Measurements from ENCODE around the gene WBP2NL.

Gene WBP2NL

DNA sequence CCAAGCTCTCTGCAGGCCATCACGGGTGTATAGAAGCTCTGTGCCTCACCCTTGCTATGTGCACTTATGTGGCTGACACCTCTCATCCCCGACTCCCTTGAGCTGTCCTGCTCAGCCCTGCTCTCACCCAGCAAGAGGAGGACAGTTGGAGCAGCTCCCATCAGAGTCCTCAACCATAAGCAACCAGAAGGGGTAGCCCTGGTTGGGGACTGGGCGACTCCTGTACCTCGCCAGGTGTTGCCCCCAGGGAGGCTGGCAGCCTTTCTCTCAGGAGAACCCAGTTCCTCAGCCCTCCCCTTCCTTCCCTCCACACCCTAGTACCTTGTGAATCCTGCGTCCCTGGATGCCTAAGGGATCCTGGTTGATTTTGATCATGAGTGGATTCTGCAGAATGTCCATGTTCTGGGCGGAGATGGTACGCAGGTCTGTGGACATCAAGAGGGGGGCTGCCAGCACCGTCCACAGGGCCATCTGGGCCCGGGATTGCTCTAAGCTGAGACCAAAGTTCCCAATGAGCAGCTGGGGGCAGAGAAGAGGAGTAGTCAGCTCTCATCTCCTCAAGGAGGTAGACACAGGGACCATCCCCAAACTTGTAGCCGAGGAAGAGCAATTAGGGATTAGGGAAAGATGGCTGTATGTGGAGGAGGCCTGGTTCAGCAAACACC lies 64.0 kb downstream of the WBP2NL start:
- in situ Hi-C loops (cut with HindIII; ENCODE audit: low sequenced_read_pairs) = no loop called here
- DNase-seq (ENCODE audit: low read depth) = no peak
- no peak overlapping the region for H3K4me3 ChIP-seq (ENCODE audit: low read depth, low read length)
- TF ChIP-seq, protein P1, sequence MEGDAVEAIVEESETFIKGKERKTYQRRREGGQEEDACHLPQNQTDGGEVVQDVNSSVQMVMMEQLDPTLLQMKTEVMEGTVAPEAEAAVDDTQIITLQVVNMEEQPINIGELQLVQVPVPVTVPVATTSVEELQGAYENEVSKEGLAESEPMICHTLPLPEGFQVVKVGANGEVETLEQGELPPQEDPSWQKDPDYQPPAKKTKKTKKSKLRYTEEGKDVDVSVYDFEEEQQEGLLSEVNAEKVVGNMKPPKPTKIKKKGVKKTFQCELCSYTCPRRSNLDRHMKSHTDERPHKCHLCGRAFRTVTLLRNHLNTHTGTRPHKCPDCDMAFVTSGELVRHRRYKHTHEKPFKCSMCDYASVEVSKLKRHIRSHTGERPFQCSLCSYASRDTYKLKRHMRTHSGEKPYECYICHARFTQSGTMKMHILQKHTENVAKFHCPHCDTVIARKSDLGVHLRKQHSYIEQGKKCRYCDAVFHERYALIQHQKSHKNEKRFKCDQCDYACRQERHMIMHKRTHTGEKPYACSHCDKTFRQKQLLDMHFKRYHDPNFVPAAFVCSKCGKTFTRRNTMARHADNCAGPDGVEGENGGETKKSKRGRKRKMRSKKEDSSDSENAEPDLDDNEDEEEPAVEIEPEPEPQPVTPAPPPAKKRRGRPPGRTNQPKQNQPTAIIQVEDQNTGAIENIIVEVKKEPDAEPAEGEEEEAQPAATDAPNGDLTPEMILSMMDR (IDR thresholded peaks at IDR 0.05; ENCODE audit: low read depth, low read length, missing control alignments) = no peak

DNA sequence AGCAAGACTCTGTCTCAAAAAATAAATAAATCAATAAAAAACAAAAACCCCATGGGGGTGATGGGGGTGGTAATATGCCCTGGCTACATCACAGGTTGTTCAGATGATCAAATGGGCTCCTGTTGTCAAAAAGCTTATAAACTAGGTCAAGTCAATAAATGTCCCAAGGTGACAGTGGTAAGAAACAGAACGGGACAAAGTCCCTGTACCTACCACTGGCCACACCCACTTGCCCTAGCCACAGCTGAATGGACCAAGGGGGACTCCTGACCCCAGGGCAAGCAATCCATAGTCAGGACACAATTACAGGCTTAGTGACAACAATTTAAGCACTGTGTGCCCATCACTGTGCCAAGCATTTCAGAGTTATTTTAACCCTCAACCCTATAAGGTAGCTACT lies 66.0 kb downstream of the WBP2NL start:
- no peak overlapping the region for H3K4me3 ChIP-seq (ENCODE audit: low read depth, low read length)
- no peak for DNase-seq (ENCODE audit: low read depth)
- TF ChIP-seq, protein P1 (IDR thresholded peaks at IDR 0.05; ENCODE audit: low read depth, low read length, missing control alignments) = no peak
- in situ Hi-C loops (cut with HindIII; ENCODE audit: low sequenced_read_pairs) = no loop called here

GRCh38 chr22:42065438-42066125 lies 67.0 kb downstream of the WBP2NL start:
- TF ChIP-seq, protein P1 (IDR thresholded peaks at IDR 0.05; ENCODE audit: low read depth, low read length, missing control alignments) = no peak
- H3K4me3 ChIP-seq (ENCODE audit: low read depth, low read length) = no peak overlapping the region
- in situ Hi-C loops (cut with HindIII; ENCODE audit: low sequenced_read_pairs) = no loop called here
- DNase-seq (ENCODE audit: low read depth) = no peak

DNA sequence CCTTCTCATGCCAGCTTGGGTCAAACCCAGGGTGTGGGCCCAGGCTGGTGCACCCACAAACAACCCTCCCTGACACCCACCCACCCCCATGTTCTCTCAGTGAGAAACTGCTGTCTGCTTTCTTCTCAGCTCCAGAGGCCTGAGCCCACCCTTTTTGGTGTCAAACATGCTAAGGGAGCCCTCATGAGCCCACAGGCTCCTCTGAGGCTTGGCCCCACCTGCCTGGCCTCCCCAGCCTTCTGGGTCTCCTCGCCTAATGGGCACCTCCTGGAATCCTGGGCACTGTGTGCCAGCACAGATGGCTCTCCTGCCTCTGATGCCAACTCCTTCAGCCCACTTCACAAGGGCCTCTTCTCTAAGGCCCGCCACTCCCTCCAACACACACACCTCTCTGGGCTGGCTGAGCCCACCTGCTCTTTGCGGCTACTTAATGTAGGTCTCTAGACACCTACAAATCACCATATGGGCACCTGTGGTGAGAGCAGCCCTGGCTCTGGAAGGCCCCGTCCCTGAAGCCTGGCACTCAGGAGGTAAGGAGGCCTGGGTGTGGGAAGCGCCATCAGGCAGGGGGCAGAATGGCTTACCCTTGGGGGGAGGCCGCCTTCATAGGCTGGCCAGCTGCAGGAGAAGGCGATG lies 67.7 kb downstream of the WBP2NL start:
- no peak for DNase-seq (ENCODE audit: low read depth)
- no peak overlapping the region for H3K4me3 ChIP-seq (ENCODE audit: low read depth, low read length)
- in situ Hi-C loops (cut with HindIII; ENCODE audit: low sequenced_read_pairs) = no loop called here
- TF ChIP-seq, protein P1 (IDR thresholded peaks at IDR 0.05; ENCODE audit: low read depth, low read length, missing control alignments) = no peak

DNA sequence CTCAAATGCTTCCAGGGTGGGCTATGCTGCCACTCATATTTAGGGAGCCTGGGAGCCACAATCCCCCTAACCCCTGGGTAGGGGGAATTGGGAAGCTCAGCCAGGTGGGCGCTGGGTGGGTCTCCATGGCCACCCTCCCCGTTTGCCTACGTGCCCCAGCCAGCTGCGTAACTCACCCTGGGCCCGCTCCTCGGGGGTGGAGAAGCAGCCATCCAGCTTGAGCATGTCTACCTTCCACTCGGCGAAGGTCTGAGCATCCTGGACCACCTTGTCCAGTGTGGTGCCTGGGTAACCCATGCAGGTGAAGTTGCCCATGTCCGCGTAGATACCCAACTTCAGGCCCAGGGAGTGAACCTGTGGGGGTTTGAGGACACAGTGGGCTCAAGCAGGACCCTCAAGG lies 68.3 kb downstream of the WBP2NL start:
- in situ Hi-C loops (cut with HindIII; ENCODE audit: low sequenced_read_pairs) = no loop called here
- no peak for DNase-seq (ENCODE audit: low read depth)
- H3K4me3 ChIP-seq (ENCODE audit: low read depth, low read length) = no peak overlapping the region
- TF ChIP-seq, protein P1 (IDR thresholded peaks at IDR 0.05; ENCODE audit: low read depth, low read length, missing control alignments) = no peak

DNA sequence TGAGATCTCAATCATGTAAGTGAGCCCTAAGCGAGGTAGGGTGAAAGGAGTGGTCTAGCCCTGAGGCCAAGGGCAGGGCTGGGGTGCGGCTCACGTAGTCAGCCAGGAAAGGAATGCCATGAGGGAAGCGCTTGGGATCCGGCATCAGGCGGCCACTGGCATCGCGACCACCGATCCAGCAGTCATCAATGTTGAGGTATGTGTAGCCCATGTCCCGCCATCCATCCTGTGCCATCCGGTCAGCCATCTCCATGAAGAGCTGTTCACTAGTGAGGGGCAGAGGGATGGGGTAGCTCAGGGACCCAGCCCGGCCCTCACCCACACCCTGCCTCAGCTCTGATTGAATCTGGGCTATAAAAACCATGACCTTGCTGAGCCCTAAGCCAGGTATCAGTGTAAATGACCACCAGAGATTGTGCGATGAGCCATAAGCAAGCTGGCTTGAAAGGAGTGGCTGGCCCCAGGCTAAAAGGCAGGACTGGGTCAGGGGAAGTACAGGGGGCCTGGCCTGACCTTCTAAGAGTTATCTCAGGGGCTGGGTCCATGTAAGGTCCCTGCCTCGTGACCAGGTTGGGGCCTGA lies 69.2 kb downstream of the WBP2NL start:
- TF ChIP-seq, protein P1 (IDR thresholded peaks at IDR 0.05; ENCODE audit: low read depth, low read length, missing control alignments) = no peak
- in situ Hi-C loops (cut with HindIII; ENCODE audit: low sequenced_read_pairs) = no loop called here
- no peak for DNase-seq (ENCODE audit: low read depth)
- H3K4me3 ChIP-seq (ENCODE audit: low read depth, low read length) = no peak overlapping the region

Data from astrocyte of the cerebellum (primary cell).